PFSK-1 (cell line): ENCODE data around the gene TMPRSS4.

Experiments
- FOXP2 ChIP-seq: optimal IDR thresholded peaks from 2 replicates; pipeline ENCODE3; 2011; ENCODE audit warnings: borderline replicate concordance, control low read depth, inconsistent platforms; ENCODE audit not compliant: insufficient read depth; ENCODE audit errors: extremely low read length, extremely low read depth
- POLR2AphosphoS5 ChIP-seq: IDR thresholded peaks from 2 replicates; pipeline ENCODE4 v1.6.1; 2012; ENCODE audit warnings: low read depth, mild to moderate bottlenecking, control low read depth, low read length, moderate library complexity
- SIN3A ChIP-seq: IDR thresholded peaks from 2 replicates; pipeline ENCODE4 v1.6.1; 2012; ENCODE audit warnings: mild to moderate bottlenecking, low read length, moderate library complexity, borderline replicate concordance; ENCODE audit not compliant: insufficient read depth
- TAF1 ChIP-seq: IDR thresholded peaks from 2 replicates; pipeline ENCODE4 v1.6.1; 2012; ENCODE audit warnings: low read length, control low read depth, borderline replicate concordance; ENCODE audit not compliant: insufficient read depth
- TF ChIP-seq, protein P1 (sequence below), 2 experiments: IDR thresholded peaks; 2 replicates each; pipeline versions ENCODE4 v1.6.1 to v1.8.0; 2011 to 2012; ENCODE audit warnings: low read depth in 2 of 2, low read length in 2 of 2, control low read depth in 1 of 2, inconsistent platforms in 1 of 2, mild to moderate bottlenecking in 1 of 2, moderate library complexity in 1 of 2; ENCODE audit not compliant: insufficient read depth in 1 of 2

The TMPRSS4 gene

DNA sequence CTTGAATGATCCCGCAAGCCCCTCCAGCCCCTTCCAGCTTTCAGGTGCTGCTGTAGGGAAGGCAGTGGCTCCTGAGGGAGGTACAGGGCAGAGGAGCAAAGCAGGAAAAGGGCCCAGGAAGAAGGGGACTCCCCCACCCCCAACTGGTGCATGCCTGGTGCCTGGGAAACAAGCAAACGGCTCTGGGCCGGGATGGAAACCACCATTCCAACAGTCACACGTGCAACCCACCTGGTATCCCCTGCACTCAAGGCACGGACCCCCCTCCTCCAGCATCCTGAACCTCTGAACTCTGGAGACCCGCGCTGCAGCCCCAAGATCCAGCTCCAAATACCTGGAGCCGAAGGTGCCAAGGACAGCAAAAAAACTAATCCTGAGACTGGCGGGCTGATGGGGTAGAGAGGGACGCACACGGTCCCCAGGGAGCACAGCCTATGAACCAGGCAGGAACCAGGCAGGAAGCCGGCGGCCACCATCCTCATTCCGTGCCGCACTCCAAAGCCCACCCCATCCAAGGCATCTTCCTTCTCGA lies 75.2 kb downstream of the TMPRSS4 start:
- TF ChIP-seq POLR2AphosphoS5 (no peak), FOXP2 (no peak), SIN3A (no peak), TAF1 (no peak)
- TF ChIP-seq, protein P1, sequence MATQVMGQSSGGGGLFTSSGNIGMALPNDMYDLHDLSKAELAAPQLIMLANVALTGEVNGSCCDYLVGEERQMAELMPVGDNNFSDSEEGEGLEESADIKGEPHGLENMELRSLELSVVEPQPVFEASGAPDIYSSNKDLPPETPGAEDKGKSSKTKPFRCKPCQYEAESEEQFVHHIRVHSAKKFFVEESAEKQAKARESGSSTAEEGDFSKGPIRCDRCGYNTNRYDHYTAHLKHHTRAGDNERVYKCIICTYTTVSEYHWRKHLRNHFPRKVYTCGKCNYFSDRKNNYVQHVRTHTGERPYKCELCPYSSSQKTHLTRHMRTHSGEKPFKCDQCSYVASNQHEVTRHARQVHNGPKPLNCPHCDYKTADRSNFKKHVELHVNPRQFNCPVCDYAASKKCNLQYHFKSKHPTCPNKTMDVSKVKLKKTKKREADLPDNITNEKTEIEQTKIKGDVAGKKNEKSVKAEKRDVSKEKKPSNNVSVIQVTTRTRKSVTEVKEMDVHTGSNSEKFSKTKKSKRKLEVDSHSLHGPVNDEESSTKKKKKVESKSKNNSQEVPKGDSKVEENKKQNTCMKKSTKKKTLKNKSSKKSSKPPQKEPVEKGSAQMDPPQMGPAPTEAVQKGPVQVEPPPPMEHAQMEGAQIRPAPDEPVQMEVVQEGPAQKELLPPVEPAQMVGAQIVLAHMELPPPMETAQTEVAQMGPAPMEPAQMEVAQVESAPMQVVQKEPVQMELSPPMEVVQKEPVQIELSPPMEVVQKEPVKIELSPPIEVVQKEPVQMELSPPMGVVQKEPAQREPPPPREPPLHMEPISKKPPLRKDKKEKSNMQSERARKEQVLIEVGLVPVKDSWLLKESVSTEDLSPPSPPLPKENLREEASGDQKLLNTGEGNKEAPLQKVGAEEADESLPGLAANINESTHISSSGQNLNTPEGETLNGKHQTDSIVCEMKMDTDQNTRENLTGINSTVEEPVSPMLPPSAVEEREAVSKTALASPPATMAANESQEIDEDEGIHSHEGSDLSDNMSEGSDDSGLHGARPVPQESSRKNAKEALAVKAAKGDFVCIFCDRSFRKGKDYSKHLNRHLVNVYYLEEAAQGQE (IDR thresholded peaks at IDR 0.05; ENCODE audit: insufficient read depth in 1 of 2, low read depth in 2 of 2, low read length in 2 of 2): no peak

GRCh38 chr11:118152552-118153471 lies 75.9 kb downstream of the TMPRSS4 start, which contains the start of gene SCN4B:
Gene SCN4B (minus strand): TSS chr11:118152823. CDS start chr11:118152673, 150 bp downstream.
- TF ChIP-seq POLR2AphosphoS5 (no peak), SIN3A (no peak), TAF1 (no peak), FOXP2 (no peak)
- TF ChIP-seq, protein P1 (IDR thresholded peaks at IDR 0.05; ENCODE audit: insufficient read depth in 1 of 2, low read depth in 2 of 2, low read length in 2 of 2): no peak

- no peak for TF ChIP-seq SIN3A
- no peak for TF ChIP-seq TAF1
- no peak for TF ChIP-seq FOXP2
- TF ChIP-seq POLR2AphosphoS5: no peak
- TF ChIP-seq, protein P1 (IDR thresholded peaks at IDR 0.05; ENCODE audit: insufficient read depth in 1 of 2, low read depth in 2 of 2, low read length in 2 of 2): no peak
Observed at GRCh38 chr11:118153516-118153915, 76.6 kb downstream of the TMPRSS4 start.

- TF ChIP-seq SIN3A: no peak
- TF ChIP-seq, protein P1 (IDR thresholded peaks at IDR 0.05; ENCODE audit: insufficient read depth in 1 of 2, low read depth in 2 of 2, low read length in 2 of 2): no peak
- no peak for TF ChIP-seq FOXP2
- no peak for TF ChIP-seq POLR2AphosphoS5
- no peak for TF ChIP-seq TAF1
Observed at GRCh38 chr11:118153976-118154375, 77.1 kb downstream of the TMPRSS4 start.
